ENCODE measurements around the gene GORASP2.

GORASP2 gene

DNA sequence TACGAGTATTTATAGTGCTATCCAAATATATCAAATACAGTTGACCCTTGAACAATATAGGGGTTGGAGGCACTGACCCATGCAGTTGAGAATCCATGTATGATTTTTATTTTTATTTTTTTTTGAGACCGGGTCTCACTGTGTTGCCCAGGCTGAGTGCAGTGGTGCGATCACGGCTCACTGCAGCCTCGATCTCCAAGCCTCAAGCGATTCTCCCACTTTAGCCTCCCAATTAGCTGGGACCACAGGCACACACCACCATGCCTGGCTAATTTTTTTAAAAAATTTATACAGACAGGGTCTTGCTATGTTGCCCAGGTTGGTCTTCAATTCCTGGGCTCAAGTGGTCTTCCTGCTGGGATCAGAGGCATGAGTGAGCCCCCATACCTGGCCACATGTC, 70.6 kb downstream of the GORASP2 start:
- no peak for DNase-seq (ENCODE audit: low read depth in 3 of 3)

DNA sequence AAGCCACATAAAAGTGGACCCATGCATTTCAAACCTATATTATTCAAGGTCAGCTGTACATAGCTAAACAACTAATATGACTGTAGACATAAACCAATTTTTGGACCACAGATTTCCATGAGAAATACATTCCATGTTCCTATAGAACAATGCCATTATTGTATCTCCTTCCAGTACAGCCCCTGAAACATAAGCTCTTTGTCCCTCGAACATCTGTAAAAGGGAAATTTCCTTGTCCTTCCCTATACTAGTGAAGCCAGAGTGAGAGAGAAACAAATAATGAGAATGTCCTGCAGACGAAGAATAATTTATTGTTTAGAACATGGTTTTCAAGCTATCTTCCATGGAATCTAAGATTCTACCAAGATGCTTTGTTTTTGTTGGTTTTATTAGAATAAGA, 75.3 kb downstream of the GORASP2 start:
- no peak for DNase-seq (ENCODE audit: low read depth in 3 of 3)

GRCh38 chr2:171004833-171005232, 75.8 kb downstream of the GORASP2 start:
- DNase-seq (ENCODE audit: low read depth in 3 of 3), result no peak

- DNase-seq (ENCODE audit: low read depth in 3 of 3), result no peak
Observed at GRCh38 chr2:171008550-171009205, 79.6 kb downstream of the GORASP2 start.

DNA sequence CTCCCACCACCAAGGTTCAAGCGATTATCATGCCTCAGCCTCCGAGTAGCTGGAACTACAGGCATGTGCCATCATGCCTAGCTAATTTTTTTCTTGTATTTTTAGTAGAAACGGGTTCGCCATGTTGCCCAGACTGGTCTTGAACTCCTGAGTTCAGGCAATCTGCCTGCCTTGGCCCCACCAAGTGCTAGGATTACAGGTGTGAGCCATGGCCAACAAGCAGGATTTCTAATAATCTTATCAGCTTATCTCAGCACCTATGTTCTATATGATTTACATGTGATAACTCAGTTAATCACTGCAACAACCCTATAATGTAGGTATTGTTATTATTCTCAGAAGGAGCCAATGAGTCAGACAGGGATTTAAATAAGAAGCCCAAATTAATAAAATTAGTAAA, 80.3 kb downstream of the GORASP2 start:
- DNase-seq (ENCODE audit: low read depth in 3 of 3), result no peak

DNA sequence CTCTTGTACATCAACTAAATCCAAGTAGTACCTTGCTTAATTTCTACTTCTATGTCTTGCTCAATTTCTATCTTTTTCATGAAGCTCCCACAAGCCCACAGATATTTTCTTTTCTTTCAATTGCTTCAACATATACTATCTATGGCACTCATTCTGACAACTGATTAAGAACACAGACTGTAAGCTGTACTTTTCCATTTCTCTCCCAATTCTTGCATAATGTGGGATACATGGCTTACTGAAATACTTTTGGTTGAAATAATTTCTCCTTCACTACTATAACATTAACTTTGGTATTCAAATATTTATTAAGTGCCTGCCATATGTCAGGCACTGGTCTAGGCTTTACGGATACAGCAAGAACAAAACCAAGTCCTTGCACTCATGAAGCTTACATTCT, 84.8 kb downstream of the GORASP2 start:
- no peak for DNase-seq (ENCODE audit: low read depth in 3 of 3)

- DNase-seq (ENCODE audit: low read depth in 3 of 3), result no peak
Observed at GRCh38 chr2:171016125-171016524, 87.1 kb downstream of the GORASP2 start.
